ENCODE results near the gene SLC35F3.
A peak's percentile ranks its signal among the peaks of the same experiment; 100 is the strongest.

The SLC35F3 gene

DNA sequence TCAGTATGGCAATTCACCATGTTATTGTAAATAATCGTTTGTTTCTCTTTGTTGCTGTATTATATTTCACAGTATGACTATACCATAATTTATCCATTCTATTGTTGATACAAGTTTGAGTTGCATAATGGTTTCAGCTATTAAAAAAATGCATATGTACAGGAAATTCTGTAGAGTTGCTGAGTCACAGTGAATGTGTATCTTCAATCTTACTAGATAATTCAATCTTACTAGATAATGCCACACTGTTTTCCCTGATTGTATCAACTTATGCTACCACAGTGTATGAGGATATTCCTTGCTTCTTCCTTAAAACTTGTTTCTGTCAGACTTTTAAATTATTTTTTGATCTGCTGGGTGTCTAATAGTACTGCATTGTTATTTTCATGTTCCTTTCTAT is 465.3 kb downstream of the SLC35F3 start:
- DNase-seq (ENCODE audit: low read depth), result no peak

DNA sequence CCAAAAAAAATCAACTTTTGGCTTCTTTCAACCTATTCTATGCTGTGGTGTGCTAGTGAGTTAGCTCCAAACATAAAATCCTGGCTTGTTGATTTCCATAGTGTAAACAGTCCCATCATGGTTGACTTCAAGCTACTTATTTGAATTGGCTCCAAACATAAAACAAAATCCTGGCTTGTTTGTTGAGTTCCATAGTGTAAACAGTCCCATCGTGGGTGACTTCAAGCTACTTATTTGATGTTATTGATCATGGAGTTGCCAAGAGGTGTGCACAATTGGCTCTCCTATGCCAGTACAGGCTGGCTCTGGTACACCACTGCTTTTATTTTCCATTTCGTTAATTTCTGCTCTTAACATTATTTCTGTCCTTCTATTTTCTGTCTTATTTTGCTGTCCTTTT is 466.9 kb downstream of the SLC35F3 start:
- no peak for DNase-seq (ENCODE audit: low read depth)

DNA sequence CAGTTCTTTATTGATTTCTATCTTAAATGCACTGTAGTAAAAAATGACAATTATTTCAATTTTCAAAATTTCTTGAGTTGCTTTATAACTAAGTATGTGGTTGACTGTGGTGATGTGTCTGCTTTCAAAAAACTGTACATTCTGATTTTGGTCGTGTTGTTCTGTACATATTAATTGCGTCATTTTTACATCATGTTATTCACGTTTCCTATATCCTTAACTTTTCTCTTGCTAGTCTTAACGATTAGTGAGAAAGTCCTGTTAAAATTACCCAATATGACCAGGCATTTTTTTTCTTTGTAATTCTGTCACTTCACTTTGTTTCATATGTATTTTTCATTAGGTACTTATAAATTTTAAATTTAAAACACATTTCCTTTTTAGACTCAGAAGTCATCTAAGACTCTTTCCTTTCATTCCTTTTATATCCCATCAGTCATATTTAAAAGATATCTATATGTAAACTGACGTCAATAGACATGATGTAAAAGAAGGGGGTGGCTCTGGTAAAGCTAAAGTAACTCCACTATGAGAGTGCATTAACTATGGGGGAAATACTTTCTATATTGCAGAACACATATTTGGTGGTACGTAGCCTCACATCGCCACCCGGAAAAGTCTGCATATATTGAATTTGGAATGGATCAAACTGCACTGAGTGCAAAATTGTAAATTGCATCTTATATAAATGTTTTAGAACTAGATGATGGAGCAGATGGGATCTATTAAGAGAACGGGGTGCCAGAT is 467.7 kb downstream of the SLC35F3 start:
- no peak for DNase-seq (ENCODE audit: low read depth)

DNA sequence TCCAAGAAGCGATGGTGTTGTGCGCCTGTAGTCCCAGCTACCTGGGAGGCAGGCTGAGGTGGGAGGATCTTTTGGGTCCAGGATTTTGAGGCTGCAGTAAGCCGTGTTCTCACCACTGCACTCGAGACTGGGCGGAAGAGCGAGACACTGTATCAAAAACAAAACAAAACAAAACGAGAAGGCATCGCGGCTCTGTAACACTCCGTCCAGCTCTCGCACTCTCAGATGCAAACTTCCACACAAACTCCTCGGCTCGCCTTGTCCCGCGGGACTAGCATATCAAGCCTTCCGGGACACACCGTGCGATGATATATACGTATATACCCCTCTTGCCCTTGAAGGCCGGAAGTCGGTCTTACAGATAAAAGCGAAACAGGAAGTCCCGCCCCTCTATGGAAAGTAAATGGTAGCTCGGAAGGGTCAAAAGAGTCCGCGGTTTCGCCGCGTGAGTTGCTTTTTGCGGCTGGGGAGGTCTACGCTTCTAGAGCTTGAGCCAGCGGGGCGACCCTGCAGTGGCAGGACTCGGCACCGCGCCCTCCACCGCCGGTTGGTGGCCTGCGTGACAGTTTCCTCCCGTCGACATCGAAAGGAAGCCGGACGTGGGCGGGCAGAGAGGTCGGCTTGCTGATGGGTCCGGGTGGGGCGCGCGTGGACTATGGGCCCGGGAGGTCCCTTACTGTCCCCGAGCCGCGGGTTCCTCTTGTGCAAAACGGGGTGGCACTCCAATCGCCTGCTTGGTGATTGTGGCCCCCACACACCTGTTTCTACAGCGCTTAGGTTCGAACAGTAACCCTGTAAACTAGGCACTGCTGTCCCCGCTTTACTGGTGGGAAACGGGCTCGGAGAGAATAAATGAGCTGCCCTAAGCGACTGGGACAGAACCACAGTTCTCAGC is 468.8 kb downstream of the SLC35F3 start, which contains the start of gene COA6:
Gene COA6 (plus strand): TSS at position 393 of the 895 bp plus-strand sequence. CDS start 11 bp downstream, at position 404.
- DNase-seq (ENCODE audit: low read depth), result peak; percentile 87

DNA sequence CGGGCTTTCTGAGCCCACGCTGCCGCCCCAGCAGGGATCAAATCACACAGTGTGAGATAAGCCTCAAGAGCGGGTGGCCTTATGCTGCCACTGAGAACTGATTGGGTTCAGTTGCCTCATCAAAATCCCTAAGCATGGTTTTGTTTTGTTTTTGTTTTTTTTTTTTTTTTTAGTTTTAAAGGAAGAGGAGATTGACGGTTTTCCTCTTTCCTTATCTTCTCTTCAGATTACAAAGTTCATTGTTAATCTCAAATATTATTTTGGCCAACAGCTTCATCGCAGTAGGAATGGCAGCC is 469.4 kb downstream of the SLC35F3 start:
- no peak for DNase-seq (ENCODE audit: low read depth)

Data from activated gamma-delta T cell treated with anti-CD3 and anti-CD28 coated beads, Interleukin-2, amount 50 U/mL, for 16 hours (primary cell).